Panc1 (cell line): ENCODE measurements around the gene SPRED2. TPM values are rescaled to one million over a fixed set of nuclear protein-coding genes. Genes with fewer than 3 reads are reported as not detected.

Source experiments
- ATAC-seq: fragments of 200-7000 bp; cut with Tn5 transposase; 2 replicates; pipeline ENCODE4 v1.9.1; 2020; ENCODE audit warnings: mild to moderate bottlenecking, moderate library complexity
- BruUV-seq: library from RNA; stranded (reverse); fragments of 400-500 nt; replicated peaks from 2 replicates; lab custom pipeline; 2021; lab: Mats Ljungman, UMichigan
- CTCF ChIA-PET: fragments of 300-600 bp; sonication (Branson Sonifier 250); formaldehyde crosslinking; loops from one replicate; lab custom pipeline; 2022; ENCODE audit warnings: antibody characterized with exemption; lab: Charles Lee
- POLR2A ChIA-PET: fragments of 300-600 bp; sonication (Branson Sonifier 250); formaldehyde crosslinking; loops from one replicate; lab custom pipeline; 2022; ENCODE audit warnings: antibody characterized with exemption; lab: Charles Lee
- DNase-seq: peaks from one replicate; pipeline ENCODE4 v3.0.0-alpha.2; 2010; ENCODE audit warnings: low read depth, low spot score
- H3K27ac ChIP-seq: 2 replicates; pipeline ENCODE4 v1.5.1; 2011; ENCODE audit warnings: mild to moderate bottlenecking, low read length, inconsistent platforms
- H3K27me3 ChIP-seq: fragments of 200-500 bp; sonication (Bioruptor generic); 2 replicates; pipeline ENCODE4 v1.6.0; 2014; ENCODE audit warnings: low read length, inconsistent platforms; ENCODE audit not compliant: control insufficient read depth, insufficient read depth
- H3K36me3 ChIP-seq: fragments of 200-500 bp; sonication (Bioruptor generic); 2 replicates; pipeline ENCODE4 v1.5.1; 2014; ENCODE audit warnings: inconsistent platforms, mild to moderate bottlenecking, low read length, moderate library complexity; ENCODE audit not compliant: control insufficient read depth, insufficient read depth
- H3K4me1 ChIP-seq: 2 replicates; pipeline ENCODE4 v1.5.1; 2011; ENCODE audit warnings: inconsistent platforms, mild to moderate bottlenecking, low read length, moderate library complexity; ENCODE audit not compliant: control insufficient read depth, insufficient read depth
- H3K4me3 ChIP-seq, 2 experiments: 2 replicates each; pipeline ENCODE4 v1.5.1; 2011 to 2012; ENCODE audit warnings: low read depth in 2 of 2, low read length in 2 of 2, mild to moderate bottlenecking in 2 of 2, inconsistent platforms in 1 of 2, moderate library complexity in 1 of 2
- H3K9me3 ChIP-seq: fragments of 200-500 bp; sonication (Bioruptor generic); 2 replicates; pipeline ENCODE4 v1.5.1; 2014; ENCODE audit warnings: low read depth, mild to moderate bottlenecking, inconsistent platforms, low read length, moderate library complexity; ENCODE audit not compliant: control insufficient read depth, insufficient read depth
- CTCF ChIP-seq: fragments of 450-650 bp; IDR thresholded peaks from 2 replicates; pipeline ENCODE4 v1.5.1; 2017; ENCODE audit warnings: mild to moderate bottlenecking
- POLR2AphosphoS5 ChIP-seq: IDR thresholded peaks from 2 replicates; pipeline ENCODE4 v1.6.1; 2012; ENCODE audit warnings: mild to moderate bottlenecking, low read depth, low read length, moderate library complexity
- REST ChIP-seq, 2 experiments: IDR thresholded peaks; 2 replicates each; pipeline ENCODE4 v1.6.1; 2011 to 2012; ENCODE audit warnings: low read depth in 2 of 2, control low read depth in 1 of 2, low read length in 1 of 2, mild to moderate bottlenecking in 1 of 2, moderate library complexity in 1 of 2; ENCODE audit not compliant: insufficient read depth in 1 of 2
- SIN3A ChIP-seq: IDR thresholded peaks from 2 replicates; pipeline ENCODE4 v1.6.1; 2012; ENCODE audit warnings: low read depth, mild to moderate bottlenecking, low read length, moderate library complexity, borderline replicate concordance; ENCODE audit not compliant: insufficient read depth
- TCF7L2 ChIP-seq: IDR thresholded peaks from 2 replicates; pipeline ENCODE4 v1.6.1; 2011; ENCODE audit warnings: mild to moderate bottlenecking, low read depth, low read length, inconsistent platforms
- in situ Hi-C: cut with HindIII; loops from 2 replicates; pipeline ENCODE4 v1.10.0; 2016; ENCODE audit warnings: low sequenced_read_pairs, low pct_unique_long_range_greater_than_20kb
- intact Hi-C: fragments of 100-400 bp; cut with micrococcal nuclease; formaldehyde crosslinking; loops from one replicate; pipeline ENCODE4 v1.10.0; 2022; ENCODE audit not compliant: unreplicated experiment
- total RNA-seq: library from RNA; stranded (reverse); gene quantifications from one replicate; pipeline ENCODE4 v1.2.1, GENCODE V29; 2021; ENCODE audit not compliant: unreplicated experiment

Gene SPRED2
- total RNA-seq, 1 experiment from 2014 or later, result 60.1 TPM

GRCh38 chr2:65396348-65397026 is 35.9 kb downstream of the SPRED2 start:
- intact Hi-C loops, result no loop called here
- Histone ChIP-seq H3K4me1 (peaks cover 42% of the 10 kb centered on the region), H3K36me3 (no peaks in the 10 kb centered on the region), H3K4me3 (no peak overlapping the region), H3K27me3 (no peaks in the 10 kb centered on the region), H3K27ac (peak overlapping the region; percentile 39), H3K9me3 (no peaks in the 10 kb centered on the region)
- ATAC-seq, result peak; percentile 62
- in situ Hi-C loops, result no loop called here
- ChIA-PET CTCF (interaction anchor here (1.2 kb wide), 1 partner anchor 18 kb away, joined by 6 read pairs; no protein-coding TSS in a partner anchor), POLR2A (no interaction called here)
- TF ChIP-seq CTCF, result no peak
- no peak for TF ChIP-seq REST (IDR thresholded peaks at IDR 0.05; ENCODE audit: insufficient read depth in 1 of 2, low read depth in 2 of 2, low read length in 1 of 2)
- TF ChIP-seq TCF7L2, result no peak
- no peak for TF ChIP-seq POLR2AphosphoS5
- no peak for TF ChIP-seq SIN3A
- no peak for DNase-seq
- BruUV-seq, result no TSS peak

DNA sequence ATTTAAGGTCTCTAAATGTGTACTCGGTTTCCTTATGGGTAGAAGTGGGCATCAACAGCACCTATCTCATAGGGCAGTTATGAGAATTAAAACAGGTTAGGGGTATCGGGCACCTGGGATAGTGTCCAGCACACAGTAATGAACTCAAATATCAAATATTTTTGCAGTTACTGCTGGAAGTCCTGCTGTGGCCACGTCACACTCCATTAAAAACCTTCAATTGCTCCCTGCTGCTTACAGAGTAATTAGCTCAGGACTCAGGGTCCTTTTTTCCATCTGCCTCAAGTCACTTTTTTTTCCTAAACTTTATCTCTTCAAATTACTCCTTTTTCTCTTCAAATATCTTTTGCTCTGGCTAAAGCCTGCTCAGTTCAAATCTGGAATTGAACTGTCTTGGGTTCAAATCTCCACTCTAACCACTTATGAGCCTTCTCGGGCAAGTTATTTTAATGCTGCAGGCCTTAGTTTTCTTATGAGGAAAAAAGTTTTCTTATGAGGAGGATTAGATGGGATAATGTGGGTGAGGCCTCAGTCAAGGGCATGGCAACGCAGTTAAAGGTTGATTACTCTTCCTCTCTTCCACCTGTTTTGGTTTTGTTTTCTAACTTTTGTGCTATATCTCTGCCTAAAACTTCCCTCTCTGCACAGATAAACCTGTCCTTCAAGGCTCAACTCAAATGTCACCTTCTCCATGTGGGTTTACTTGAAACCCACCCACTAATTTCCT is 36.6 kb downstream of the SPRED2 start:
- no peak for ATAC-seq
- peaks cover 46% of the 10 kb centered on the region for H3K4me1 ChIP-seq
- H3K27ac ChIP-seq, result peak overlapping the region; percentile 55

More for the DNA sequence above, 36.6 kb downstream of the SPRED2 start:
- DNase-seq, result no peak
- ChIA-PET POLR2A (no interaction called here), CTCF (no interaction called here)
- TF ChIP-seq REST (IDR thresholded peaks at IDR 0.05; ENCODE audit: insufficient read depth in 1 of 2, low read depth in 2 of 2, low read length in 1 of 2) (no peak), CTCF (no peak), SIN3A (no peak), TCF7L2 (no peak), POLR2AphosphoS5 (no peak)
- Histone ChIP-seq H3K4me3 (no peak overlapping the region), H3K36me3 (no peaks in the 10 kb centered on the region), H3K27me3 (no peaks in the 10 kb centered on the region), H3K9me3 (no peaks in the 10 kb centered on the region)
- BruUV-seq, result no TSS peak
- in situ Hi-C loops, result no loop called here
- intact Hi-C loops, result no loop called here
